Measurements from ENCODE around the gene SLC25A14.
"Not testable (repeated sequence)": the region's sequence is repeated elsewhere in the genome, so short reads cannot be mapped to it uniquely, and the experiment has no call there.

The SLC25A14 gene

GRCh38 chrX:130321550-130321949, 18.2 kb upstream of the SLC25A14 start:
- FAIRE-seq (peak; percentile 70), DNase-seq (ENCODE audit: insufficient read length) (no peak)
- TF ChIP-seq TAF1 (IDR thresholded peaks at IDR 0.05; ENCODE audit: borderline replicate concordance, low read depth, low read length) (no peak), POLR2AphosphoS5 (IDR thresholded peaks at IDR 0.05; ENCODE audit: low read depth, low read length) (no peak), POLR2A (IDR thresholded peaks at IDR 0.05; ENCODE audit: low read depth, low read length) (no peak)

GRCh38 chrX:130330146-130330545, 9.6 kb upstream of the SLC25A14 start:
- DNase-seq (ENCODE audit: insufficient read length) (no peak), FAIRE-seq (no peak)
- TF ChIP-seq TAF1 (IDR thresholded peaks at IDR 0.05; ENCODE audit: borderline replicate concordance, low read depth, low read length) (no peak), POLR2A (IDR thresholded peaks at IDR 0.05; ENCODE audit: low read depth, low read length) (no peak), POLR2AphosphoS5 (IDR thresholded peaks at IDR 0.05; ENCODE audit: low read depth, low read length) (no peak)

GRCh38 chrX:130330706-130331105, 9.0 kb upstream of the SLC25A14 start:
- no peak for TF ChIP-seq TAF1 (IDR thresholded peaks at IDR 0.05; ENCODE audit: borderline replicate concordance, low read depth, low read length)
- TF ChIP-seq POLR2A (IDR thresholded peaks at IDR 0.05; ENCODE audit: low read depth, low read length) = no peak
- TF ChIP-seq POLR2AphosphoS5 (IDR thresholded peaks at IDR 0.05; ENCODE audit: low read depth, low read length) = no peak
- DNase-seq (ENCODE audit: insufficient read length) (peak; percentile 15), FAIRE-seq (peak; percentile 79)

- TF ChIP-seq POLR2A (IDR thresholded peaks at IDR 0.05; ENCODE audit: low read depth, low read length) (no peak), POLR2AphosphoS5 (IDR thresholded peaks at IDR 0.05; ENCODE audit: low read depth, low read length) (no peak), TAF1 (IDR thresholded peaks at IDR 0.05; ENCODE audit: borderline replicate concordance, low read depth, low read length) (no peak)
- no peak for FAIRE-seq
- DNase-seq (ENCODE audit: insufficient read length) = no peak
Measured at GRCh38 chrX:130336531-130336930, 3.2 kb upstream of the SLC25A14 start.

- not testable (repeated sequence) for DNase-seq (ENCODE audit: insufficient read length); FAIRE-seq
Measured at GRCh38 chrX:130338869-130339268, 850 bp upstream of the SLC25A14 start.

GRCh38 chrX:130340271-130340670, 552 bp downstream of the SLC25A14 start:
- no peak for DNase-seq (ENCODE audit: insufficient read length)
- no peak for TF ChIP-seq TAF1 (IDR thresholded peaks at IDR 0.05; ENCODE audit: borderline replicate concordance, low read depth, low read length)
- no peak for TF ChIP-seq POLR2A (IDR thresholded peaks at IDR 0.05; ENCODE audit: low read depth, low read length)
- no peak for TF ChIP-seq POLR2AphosphoS5 (IDR thresholded peaks at IDR 0.05; ENCODE audit: low read depth, low read length)
- no peak for FAIRE-seq

- DNase-seq (ENCODE audit: insufficient read length) (no peak), FAIRE-seq (no peak)
- TF ChIP-seq TAF1 (IDR thresholded peaks at IDR 0.05; ENCODE audit: borderline replicate concordance, low read depth, low read length) (no peak), POLR2AphosphoS5 (IDR thresholded peaks at IDR 0.05; ENCODE audit: low read depth, low read length) (no peak), POLR2A (IDR thresholded peaks at IDR 0.05; ENCODE audit: low read depth, low read length) (no peak)
Measured at GRCh38 chrX:130343411-130343810, 3.7 kb downstream of the SLC25A14 start.

GRCh38 chrX:130347321-130347720, 7.6 kb downstream of the SLC25A14 start:
- DNase-seq (ENCODE audit: insufficient read length) (no peak), FAIRE-seq (no peak)
- TF ChIP-seq POLR2AphosphoS5 (IDR thresholded peaks at IDR 0.05; ENCODE audit: low read depth, low read length) = no peak
- no peak for TF ChIP-seq POLR2A (IDR thresholded peaks at IDR 0.05; ENCODE audit: low read depth, low read length)
- no peak for TF ChIP-seq TAF1 (IDR thresholded peaks at IDR 0.05; ENCODE audit: borderline replicate concordance, low read depth, low read length)

- DNase-seq (ENCODE audit: insufficient read length) (no peak), FAIRE-seq (no peak)
- no peak for TF ChIP-seq TAF1 (IDR thresholded peaks at IDR 0.05; ENCODE audit: borderline replicate concordance, low read depth, low read length)
- no peak for TF ChIP-seq POLR2AphosphoS5 (IDR thresholded peaks at IDR 0.05; ENCODE audit: low read depth, low read length)
- no peak for TF ChIP-seq POLR2A (IDR thresholded peaks at IDR 0.05; ENCODE audit: low read depth, low read length)
Measured at GRCh38 chrX:130351567-130351966, 11.8 kb downstream of the SLC25A14 start.

GRCh38 chrX:130352050-130352449, 12.3 kb downstream of the SLC25A14 start:
- DNase-seq (ENCODE audit: insufficient read length); FAIRE-seq: not testable (repeated sequence)

- TF ChIP-seq POLR2A (IDR thresholded peaks at IDR 0.05; ENCODE audit: low read depth, low read length) (no peak), TAF1 (IDR thresholded peaks at IDR 0.05; ENCODE audit: borderline replicate concordance, low read depth, low read length) (no peak), POLR2AphosphoS5 (IDR thresholded peaks at IDR 0.05; ENCODE audit: low read depth, low read length) (no peak)
- DNase-seq (ENCODE audit: insufficient read length) (no peak), FAIRE-seq (no peak)
Measured at GRCh38 chrX:130376077-130376476, 36.4 kb downstream of the SLC25A14 start.

- TF ChIP-seq POLR2AphosphoS5 (IDR thresholded peaks at IDR 0.05; ENCODE audit: low read depth, low read length) (no peak), TAF1 (IDR thresholded peaks at IDR 0.05; ENCODE audit: borderline replicate concordance, low read depth, low read length) (no peak), POLR2A (IDR thresholded peaks at IDR 0.05; ENCODE audit: low read depth, low read length) (no peak)
- FAIRE-seq (no peak), DNase-seq (ENCODE audit: insufficient read length) (no peak)
Measured at GRCh38 chrX:130378024-130378669, 38.4 kb downstream of the SLC25A14 start.

- TF ChIP-seq TAF1 (IDR thresholded peaks at IDR 0.05; ENCODE audit: borderline replicate concordance, low read depth, low read length) (no peak), POLR2AphosphoS5 (IDR thresholded peaks at IDR 0.05; ENCODE audit: low read depth, low read length) (no peak), POLR2A (IDR thresholded peaks at IDR 0.05; ENCODE audit: low read depth, low read length) (no peak)
- FAIRE-seq (no peak), DNase-seq (ENCODE audit: insufficient read length) (no peak)
Measured at GRCh38 chrX:130385520-130385919, 45.8 kb downstream of the SLC25A14 start, which contains the start of gene GPR119. TSS of gene GPR119 (minus strand) at chrX:130385674. CDS start at chrX:130385447, 227 bp downstream.

All from GM12892 (cell line).